Measurements from ENCODE around the gene HMG20B.

Gene HMG20B

GRCh38 chr19:3537101-3537437 is 35.7 kb upstream of the HMG20B start:
- DNase-seq (ENCODE audit: low read depth, low spot score) = no peak

GRCh38 chr19:3537438-3538240 is 35.1 kb upstream of the HMG20B start:
- no peak for DNase-seq (ENCODE audit: low read depth, low spot score)

- DNase-seq (ENCODE audit: low read depth, low spot score) = peak; percentile 50
Measured at GRCh38 chr19:3538258-3538929, 34.4 kb upstream of the HMG20B start.

- DNase-seq (ENCODE audit: low read depth, low spot score) = peak; percentile 59
Measured at GRCh38 chr19:3538965-3539755, 33.6 kb upstream of the HMG20B start, which contains the start of gene TEKTIP1. TSS of gene TEKTIP1 (plus strand) at chr19:3539174. CDS start at chr19:3539178, 4 bp downstream.

- DNase-seq (ENCODE audit: low read depth, low spot score) = no peak
Measured at GRCh38 chr19:3539756-3540118, 33.0 kb upstream of the HMG20B start.

- no peak for DNase-seq (ENCODE audit: low read depth, low spot score)
Measured at GRCh38 chr19:3543150-3544057, 29.3 kb upstream of the HMG20B start.

- no peak for DNase-seq (ENCODE audit: low read depth, low spot score)
Measured at GRCh38 chr19:3544058-3544376, 28.7 kb upstream of the HMG20B start.

- DNase-seq (ENCODE audit: low read depth, low spot score) = peak; percentile 89
Measured at GRCh38 chr19:3544742-3545668, 27.7 kb upstream of the HMG20B start.

- no peak for DNase-seq (ENCODE audit: low read depth, low spot score)
Measured at GRCh38 chr19:3545669-3546034, 27.1 kb upstream of the HMG20B start.

- no peak for DNase-seq (ENCODE audit: low read depth, low spot score)
Measured at GRCh38 chr19:3546119-3546518, 26.6 kb upstream of the HMG20B start.

GRCh38 chr19:3547301-3547731 is 25.4 kb upstream of the HMG20B start:
- DNase-seq (ENCODE audit: low read depth, low spot score) = no peak

GRCh38 chr19:3547767-3548282 is 24.9 kb upstream of the HMG20B start:
- no peak for DNase-seq (ENCODE audit: low read depth, low spot score)

GRCh38 chr19:3548606-3549005 is 24.1 kb upstream of the HMG20B start:
- DNase-seq (ENCODE audit: low read depth, low spot score) = no peak

- no peak for DNase-seq (ENCODE audit: low read depth, low spot score)
Measured at GRCh38 chr19:3549816-3550215, 22.9 kb upstream of the HMG20B start.

- no peak for DNase-seq (ENCODE audit: low read depth, low spot score)
Measured at GRCh38 chr19:3550947-3551791, 21.6 kb upstream of the HMG20B start.

- DNase-seq (ENCODE audit: low read depth, low spot score) = no peak
Measured at GRCh38 chr19:3551792-3552095, 21.0 kb upstream of the HMG20B start.

- DNase-seq (ENCODE audit: low read depth, low spot score) = no peak
Measured at GRCh38 chr19:3554254-3555083, 18.3 kb upstream of the HMG20B start.

GRCh38 chr19:3555653-3556422 is 16.9 kb upstream of the HMG20B start:
- no peak for DNase-seq (ENCODE audit: low read depth, low spot score)

Data from ELF-1 (cell line).